ENCODE data around the gene SCN4A.

DNA sequence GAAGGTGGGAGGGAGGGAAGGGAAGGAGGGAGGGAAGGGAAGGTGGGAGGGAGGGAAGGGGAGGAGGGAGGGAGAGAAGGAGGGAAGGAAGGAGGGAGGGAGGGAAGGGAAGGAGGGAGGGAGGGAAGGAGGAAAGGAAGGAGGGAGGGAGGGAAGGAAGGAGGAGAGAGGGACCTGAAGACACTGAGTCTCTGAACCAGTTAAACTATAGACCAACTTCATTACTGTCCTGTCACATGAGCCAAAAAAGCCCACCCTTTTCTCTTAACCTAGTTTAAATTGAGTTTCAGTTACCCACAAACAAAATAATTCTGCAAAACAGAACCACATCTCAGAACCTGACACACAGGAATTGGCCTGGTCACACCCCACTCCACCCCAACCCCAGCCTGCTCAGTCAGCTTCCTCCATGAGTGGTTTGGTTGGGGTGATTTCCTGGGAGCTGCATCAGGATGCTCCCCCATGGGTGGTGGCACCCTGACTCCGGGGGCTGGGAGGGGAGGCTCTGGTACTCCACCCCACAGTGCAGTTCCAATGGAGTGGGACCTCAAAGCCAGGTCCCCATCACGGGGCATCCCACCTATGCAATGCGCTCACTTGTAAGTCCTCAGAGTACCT lies 20.8 kb upstream of the SCN4A start:
- no peak for TF ChIP-seq POLR2A (IDR thresholded peaks at IDR 0.05; ENCODE audit: low read length)
- TF ChIP-seq GATA1 (IDR thresholded peaks at IDR 0.05; ENCODE audit: low read depth, low read length), result no peak
